PC-3 (cell line): ENCODE data around the gene SP1.

Source experiments
- EZH2 ChIP-seq: fragments of 300-600 bp; sonication (generic); IDR thresholded peaks from one replicate; pipeline ENCODE4 v1.6.1; 2017; ENCODE audit warnings: antibody characterized with exemption, mild to moderate bottlenecking, low read length; ENCODE audit not compliant: unreplicated experiment
- TF ChIP-seq, protein P1 (sequence below): fragments of 300-600 bp; sonication (generic); conservative IDR thresholded peaks from 2 replicates; pipeline ENCODE4 v1.5.1; 2017; ENCODE audit warnings: antibody characterized with exemption, low read depth, mild to moderate bottlenecking, low read length

DNA sequence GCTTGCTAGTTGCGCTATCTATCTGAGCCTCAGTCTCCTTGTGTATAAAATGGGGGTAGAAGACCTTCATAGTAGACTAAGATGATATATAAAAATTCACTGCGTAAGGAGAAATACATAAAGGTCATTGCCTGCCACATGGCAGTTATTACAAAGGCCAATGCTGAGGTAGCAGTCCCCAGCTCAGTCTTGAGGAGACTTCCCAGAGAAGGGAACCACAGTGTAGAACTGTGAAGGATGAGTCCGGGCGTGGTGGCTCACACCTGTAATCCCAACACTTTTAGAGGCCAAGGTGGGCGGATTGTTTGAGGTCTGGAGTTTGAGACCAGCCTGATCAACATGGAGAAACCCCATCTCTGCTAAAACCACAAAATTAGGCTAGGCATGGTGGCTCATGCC lies 26.7 kb upstream of the SP1 start:
- TF ChIP-seq, protein P1, sequence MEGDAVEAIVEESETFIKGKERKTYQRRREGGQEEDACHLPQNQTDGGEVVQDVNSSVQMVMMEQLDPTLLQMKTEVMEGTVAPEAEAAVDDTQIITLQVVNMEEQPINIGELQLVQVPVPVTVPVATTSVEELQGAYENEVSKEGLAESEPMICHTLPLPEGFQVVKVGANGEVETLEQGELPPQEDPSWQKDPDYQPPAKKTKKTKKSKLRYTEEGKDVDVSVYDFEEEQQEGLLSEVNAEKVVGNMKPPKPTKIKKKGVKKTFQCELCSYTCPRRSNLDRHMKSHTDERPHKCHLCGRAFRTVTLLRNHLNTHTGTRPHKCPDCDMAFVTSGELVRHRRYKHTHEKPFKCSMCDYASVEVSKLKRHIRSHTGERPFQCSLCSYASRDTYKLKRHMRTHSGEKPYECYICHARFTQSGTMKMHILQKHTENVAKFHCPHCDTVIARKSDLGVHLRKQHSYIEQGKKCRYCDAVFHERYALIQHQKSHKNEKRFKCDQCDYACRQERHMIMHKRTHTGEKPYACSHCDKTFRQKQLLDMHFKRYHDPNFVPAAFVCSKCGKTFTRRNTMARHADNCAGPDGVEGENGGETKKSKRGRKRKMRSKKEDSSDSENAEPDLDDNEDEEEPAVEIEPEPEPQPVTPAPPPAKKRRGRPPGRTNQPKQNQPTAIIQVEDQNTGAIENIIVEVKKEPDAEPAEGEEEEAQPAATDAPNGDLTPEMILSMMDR, result no peak
- no peak for TF ChIP-seq EZH2
